SK-N-MC (cell line): ENCODE data around the gene RSRC2.

Experiments used
- EZH2 ChIP-seq: fragments of 200-600 bp; sonication (generic); IDR thresholded peaks from one replicate; pipeline ENCODE4 v1.6.1; 2017; ENCODE audit warnings: antibody characterized with exemption
- POLR2AphosphoS5 ChIP-seq: IDR thresholded peaks from 2 replicates; pipeline ENCODE4 v1.6.1; 2012; ENCODE audit warnings: mild to moderate bottlenecking, low read depth, low read length, borderline replicate concordance

GRCh38 chr12:122486805-122487426, 39.8 kb downstream of the RSRC2 start:
- TF ChIP-seq EZH2 (no peak), POLR2AphosphoS5 (no peak)
